Prostate gland (tissue), 2 donors: ENCODE measurements around the gene FOXP1. TPM values are rescaled to one million over a fixed set of nuclear protein-coding genes. Genes with fewer than 3 reads are reported as not detected.

Experiments used
- DNase-seq: peaks from one replicate; pipeline ENCODE4 v3.0.0-alpha.2; 2019; ENCODE audit warnings: low spot score
- H3K27ac ChIP-seq, 2 donors: fragments of 200-600 bp; sonication (generic); 2 replicates each; pipeline ENCODE4 v1.5.1; 2017 to 2019
- H3K27me3 ChIP-seq: fragments of 200-600 bp; sonication (generic); replicated peaks from 2 replicates; pipeline ENCODE4 v1.5.1; 2019; ENCODE audit not compliant: insufficient read depth
- H3K36me3 ChIP-seq, 2 donors: fragments of 200-600 bp; sonication (generic); 1 replicate in 1 of 2; 2 replicates in 1 of 2; pipeline versions ENCODE4 v1.5.1 to v1.8.1; 2017 to 2019
- H3K4me1 ChIP-seq: fragments of 200-600 bp; sonication (generic); replicated peaks from 2 replicates; pipeline ENCODE4 v1.5.1; 2019
- H3K4me3 ChIP-seq, 2 donors: fragments of 200-600 bp; sonication (generic); 2 replicates each; pipeline ENCODE4 v1.5.1; 2017 to 2019
- H3K9me3 ChIP-seq: fragments of 200-600 bp; sonication (generic); 2 replicates; pipeline ENCODE4 v1.5.1; 2017
- CTCF ChIP-seq, 4 experiments: fragments of 200-600 bp in 2 of 4; fragments of 450-650 bp in 2 of 4; sonication (generic) in 2 of 4; IDR thresholded peaks; 1 replicate in 3 of 4; 2 replicates in 1 of 4; pipeline ENCODE4 v1.5.1; 2016 to 2019; ENCODE audit warnings: antibody characterized with exemption in 4 of 4, mild to moderate bottlenecking in 2 of 4, moderate library complexity in 2 of 4
- POLR2A ChIP-seq: fragments of 450-650 bp; IDR thresholded peaks from one replicate; pipeline ENCODE4 v1.6.1; 2016; ENCODE audit warnings: antibody characterized with exemption, mild to moderate bottlenecking
- POLR2AphosphoS5 ChIP-seq: sonication (generic); formaldehyde crosslinking; IDR thresholded peaks from one replicate; pipeline ENCODE4 v1.6.1; 2017; ENCODE audit warnings: antibody characterized with exemption
- WGBS: methylation state at CpG from one replicate; pipeline ENCODE4 v1.1.5; 2018; 5-methylcytosine and 5-hydroxymethylcytosine counted together
- intact Hi-C: fragments of 100-400 bp; cut with DNase I; formaldehyde crosslinking; loops from one replicate; pipeline ENCODE4 v1.14.2; 2022
- total RNA-seq, 2 donors: library from RNA; depleted of rRNA; stranded (reverse); fragments of >200 nt; gene quantifications; one replicate each; pipeline ENCODE4 v1.1.0, GENCODE V29; 2016

The FOXP1 gene
- total RNA-seq, 2 donors from 2014 or later, result 133 to 156 TPM

DNA sequence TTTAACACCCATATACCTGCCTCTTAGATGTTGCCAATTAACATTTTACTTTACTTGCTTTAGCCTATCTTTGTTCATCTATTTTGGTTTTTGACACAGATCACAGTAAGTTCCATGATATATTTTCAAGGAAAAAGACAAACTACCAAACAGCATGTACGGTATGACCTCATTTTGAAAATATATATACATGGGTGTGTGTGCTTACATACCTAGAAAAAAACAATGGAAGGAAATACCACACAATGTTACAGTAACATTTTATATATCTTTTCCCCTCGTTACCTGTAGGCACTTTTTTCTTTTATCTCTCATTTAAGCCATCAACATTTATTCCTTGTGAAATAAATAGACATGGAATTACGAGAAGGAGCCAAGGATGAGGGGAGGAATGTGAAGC lies 170.0 kb downstream of the FOXP1 start:
- no peaks in the 10 kb centered on the region for H3K9me3 ChIP-seq
- 46% methylated on average over 3 of the region's 3 CpGs for WGBS
- H3K27ac ChIP-seq, result no peak overlapping the region
- H3K4me1 ChIP-seq, result peaks cover 7% of the 10 kb centered on the region
- H3K4me3 ChIP-seq, result no peak overlapping the region
- no peak for DNase-seq
- no peak for TF ChIP-seq CTCF (IDR thresholded peaks at IDR 0.05)
- no peak for TF ChIP-seq POLR2AphosphoS5
- no peak for TF ChIP-seq POLR2A
- no peaks in the 10 kb centered on the region for H3K27me3 ChIP-seq
- no peaks in the 10 kb centered on the region for H3K36me3 ChIP-seq
- intact Hi-C loops, result no loop called here

GRCh38 chr3:71409352-71409751 lies 174.2 kb downstream of the FOXP1 start:
- Histone ChIP-seq H3K27ac (no peak overlapping the region), H3K4me1 (peaks cover 4% of the 10 kb centered on the region), H3K9me3 (no peaks in the 10 kb centered on the region), H3K36me3 (no peaks in the 10 kb centered on the region), H3K27me3 (no peaks in the 10 kb centered on the region), H3K4me3 (no peak overlapping the region)
- no peak for TF ChIP-seq POLR2AphosphoS5
- TF ChIP-seq CTCF (IDR thresholded peaks at IDR 0.05), result no peak
- TF ChIP-seq POLR2A, result no peak
- intact Hi-C loops, result no loop called here
- WGBS, result 87% methylated on average over 1 of the region's 1 CpG
- DNase-seq, result no peak

GRCh38 chr3:71408903-71409302 lies 174.6 kb downstream of the FOXP1 start:
- Histone ChIP-seq H3K4me3 (no peak overlapping the region), H3K27me3 (no peaks in the 10 kb centered on the region), H3K9me3 (no peaks in the 10 kb centered on the region), H3K36me3 (no peaks in the 10 kb centered on the region), H3K27ac (no peak overlapping the region), H3K4me1 (peaks cover under 1% of the 10 kb centered on the region)
- TF ChIP-seq POLR2AphosphoS5, result no peak
- TF ChIP-seq CTCF (IDR thresholded peaks at IDR 0.05), result no peak
- no peak for TF ChIP-seq POLR2A
- DNase-seq, result no peak
- intact Hi-C loops, result no loop called here
- WGBS, result 88% methylated on average over 2 of the region's 2 CpGs

GRCh38 chr3:71407823-71408222 lies 175.7 kb downstream of the FOXP1 start:
- Histone ChIP-seq H3K9me3 (no peaks in the 10 kb centered on the region), H3K36me3 (no peaks in the 10 kb centered on the region), H3K4me1 (no peaks in the 10 kb centered on the region), H3K27me3 (no peaks in the 10 kb centered on the region), H3K27ac (no peak overlapping the region), H3K4me3 (no peak overlapping the region)
- intact Hi-C loops, result no loop called here
- no peak for DNase-seq
- WGBS, result 54% methylated on average over 10 of the region's 10 CpGs
- TF ChIP-seq CTCF (IDR thresholded peaks at IDR 0.05) (no peak), POLR2A (no peak), POLR2AphosphoS5 (no peak)

DNA sequence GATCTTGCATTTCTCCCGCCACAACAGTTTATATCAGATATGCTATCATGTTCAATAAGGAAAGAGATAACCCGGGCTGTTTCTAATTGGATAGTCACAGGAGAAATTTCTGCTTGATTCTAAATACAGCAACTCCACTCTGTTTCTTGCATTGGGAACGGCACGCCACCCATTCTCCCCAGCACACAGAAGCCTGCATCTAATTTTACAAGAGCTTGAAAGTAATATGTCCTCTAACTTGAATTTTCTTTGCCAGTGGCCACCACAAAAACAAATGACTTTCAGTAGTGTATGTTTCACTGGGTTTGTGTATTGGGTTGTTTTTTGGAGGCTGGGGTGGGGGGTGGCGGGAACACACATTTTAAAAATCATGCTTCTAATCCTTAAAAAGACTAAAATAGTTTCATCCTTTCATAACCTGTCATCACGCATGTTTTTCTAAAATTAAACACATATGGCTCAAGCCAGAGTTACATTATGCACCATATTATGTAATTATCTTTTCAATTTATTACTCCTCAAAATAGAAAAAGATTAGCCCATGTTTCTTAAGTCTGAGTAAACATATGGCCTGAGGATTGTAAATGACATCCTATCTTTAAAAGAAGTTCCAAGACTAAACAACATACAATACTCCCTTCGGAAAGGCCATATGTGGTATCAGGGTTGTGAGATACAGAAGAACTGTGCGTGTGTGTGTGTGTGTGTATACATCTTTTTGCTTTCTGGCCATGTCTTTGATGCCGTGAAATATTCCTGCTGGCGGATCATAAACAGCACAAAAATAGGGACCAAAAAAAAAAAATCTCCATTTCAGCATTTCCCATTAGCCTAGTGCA lies 176.3 kb downstream of the FOXP1 start:
- 87% methylated on average over 10 of the region's 10 CpGs for WGBS
- Histone ChIP-seq H3K4me3 (no peak overlapping the region), H3K27ac (no peak overlapping the region), H3K36me3 (no peaks in the 10 kb centered on the region), H3K9me3 (no peaks in the 10 kb centered on the region), H3K27me3 (no peaks in the 10 kb centered on the region), H3K4me1 (no peaks in the 10 kb centered on the region)
- TF ChIP-seq POLR2A, result no peak
- no peak for TF ChIP-seq POLR2AphosphoS5
- no peak for TF ChIP-seq CTCF (IDR thresholded peaks at IDR 0.05)
- intact Hi-C loops, result no loop called here
- no peak for DNase-seq
